ENCODE data around the gene CUTC. TPM values are rescaled to one million over a fixed set of nuclear protein-coding genes. Genes with fewer than 3 reads are reported as not detected.

The CUTC gene
- polyA plus RNA-seq, 1 of the 3 experiments (the other 2 are of a cell fraction): 19.4 TPM

- TF ChIP-seq EZH2phosphoT487 (IDR thresholded peaks at IDR 0.05; ENCODE audit: borderline replicate concordance, low read depth) (no peak), JUND (IDR thresholded peaks at IDR 0.05) (0 out of 2 replicates have a peak, but pooled peaks have one; percentile 3), NFIC (IDR thresholded peaks at IDR 0.05; ENCODE audit: borderline replicate concordance) (peak; percentile 6; the same call in 1 of the 2 replicates)
Observed at GRCh38 chr10:99788598-99789256, 56.7 kb downstream of the CUTC start (continued).

- no peaks in the 10 kb centered on the region for H3K36me3 ChIP-seq (replicated peaks in 1 of 2; ENCODE audit: control insufficient read depth in 1 of 2, insufficient read depth in 2 of 2, low read length in 1 of 2)
- H3K4me1 ChIP-seq (ENCODE audit: control insufficient read depth in 1 of 2, insufficient read depth in 2 of 2, low read depth in 1 of 2, low read length in 1 of 2): 0 out of 4 replicates have a peak, but pooled peaks cover 0 to 4% of the 10 kb centered on the region in 2 experiments
- no peaks in the 10 kb centered on the region for H3F3A ChIP-seq (replicated peaks; ENCODE audit: insufficient read depth)
- WGBS (ENCODE audit: low lambda C conversion rate): 85% methylated on average over 3 of the region's 3 CpGs
- no peaks in the 10 kb centered on the region for H3K9me3 ChIP-seq
- H3K27me3 ChIP-seq (ENCODE audit: insufficient read depth): no peaks in the 10 kb centered on the region
- no peak overlapping the region for H3K4me3 ChIP-seq (ENCODE audit: low read depth in 2 of 2, low read length in 1 of 2)
- no peaks in the 10 kb centered on the region for H3K79me2 ChIP-seq (ENCODE audit: insufficient read depth)
- no peak for DNase-seq
- ChIA-PET POLR2A (no interaction called here), CTCF (interaction anchor here (1.0 kb wide), 1 partner anchor 54 kb away, joined by 3 read pairs; no protein-coding TSS in a partner anchor)
- no peak overlapping the region for H3K4me2 ChIP-seq
- H3K27ac ChIP-seq (ENCODE audit: low read depth in 2 of 2, low read length in 1 of 2): no peak overlapping the region
- no peak overlapping the region for H2AFZ ChIP-seq (ENCODE audit: low read depth)
- no peak overlapping the region for H3K9ac ChIP-seq
- no peaks in the 10 kb centered on the region for H4K20me1 ChIP-seq (ENCODE audit: insufficient read depth)
- TF ChIP-seq ELF1 (IDR thresholded peaks at IDR 0.05) (no peak), RCOR1 (IDR thresholded peaks at IDR 0.05; ENCODE audit: low read length) (no peak), RXRA (IDR thresholded peaks at IDR 0.05; ENCODE audit: borderline replicate concordance, low read depth) (no peak)
- H3K9me2 ChIP-seq: no peaks in the 10 kb centered on the region
Observed at GRCh38 chr10:99791831-99792230, 59.8 kb downstream of the CUTC start.

GRCh38 chr10:99793819-99794218 lies 61.8 kb downstream of the CUTC start:
- Histone ChIP-seq H3K4me1 (ENCODE audit: control insufficient read depth in 1 of 2, insufficient read depth in 2 of 2, low read depth in 1 of 2, low read length in 1 of 2) (0 out of 4 replicates have a peak, but pooled peaks cover 0 to 4% of the 10 kb centered on the region in 2 experiments), H3K27me3 (ENCODE audit: insufficient read depth) (no peaks in the 10 kb centered on the region), H3K4me3 (ENCODE audit: low read depth in 2 of 2, low read length in 1 of 2) (no peak overlapping the region), H3K9ac (no peak overlapping the region), H3K9me3 (no peaks in the 10 kb centered on the region), H4K20me1 (ENCODE audit: insufficient read depth) (no peaks in the 10 kb centered on the region), H3F3A (replicated peaks; ENCODE audit: insufficient read depth) (no peaks in the 10 kb centered on the region), H3K9me2 (no peaks in the 10 kb centered on the region), H3K79me2 (ENCODE audit: insufficient read depth) (no peaks in the 10 kb centered on the region), H3K36me3 (replicated peaks in 1 of 2; ENCODE audit: control insufficient read depth in 1 of 2, insufficient read depth in 2 of 2, low read length in 1 of 2) (no peaks in the 10 kb centered on the region), H2AFZ (ENCODE audit: low read depth) (no peak overlapping the region), H3K4me2 (no peak overlapping the region), H3K27ac (ENCODE audit: low read depth in 2 of 2, low read length in 1 of 2) (no peak overlapping the region)
- TF ChIP-seq CHD2 (IDR thresholded peaks at IDR 0.05; ENCODE audit: low read length, partially characterized antibody) (no peak), TCF12 (IDR thresholded peaks at IDR 0.05) (no peak), ZBTB33 (IDR thresholded peaks at IDR 0.05; ENCODE audit: borderline replicate concordance, low read depth) (no peak), POLR2AphosphoS5 (IDR thresholded peaks at IDR 0.05; ENCODE audit: low read depth, low read length) (no peak), SIN3A (IDR thresholded peaks at IDR 0.05; ENCODE audit: borderline replicate concordance, low read depth, low read length) (no peak), IRF3 (IDR thresholded peaks at IDR 0.05; ENCODE audit: low read depth, low read length) (no peak), PBX3 (IDR thresholded peaks at IDR 0.05) (no peak), REST (IDR thresholded peaks at IDR 0.05; ENCODE audit: low read depth, low read length) (no peak), CTCF (IDR thresholded peaks at IDR 0.05) (no peak), FOXM1 (IDR thresholded peaks at IDR 0.05; ENCODE audit: low read depth) (no peak)
- WGBS (ENCODE audit: low lambda C conversion rate): 91% methylated on average over 4 of the region's 4 CpGs
- CTCF ChIA-PET: no interaction called here
- DNase-seq: no peak
- POLR2A ChIA-PET: no interaction called here

Data from SK-N-SH (cell line).